NK-92 (cell line): Measurements from ENCODE around the gene ZNRF1.

ENCODE experiments used
- DNase-seq: peaks from one replicate; lab custom pipeline; 2025; ENCODE audit not compliant: unreplicated experiment; lab: John Stamatoyannopoulos, UW

ZNRF1 gene

GRCh38 chr16:75138636-75139035 is 139.8 kb downstream of the ZNRF1 start:
- no peak for DNase-seq

GRCh38 chr16:75139498-75139897 is 140.7 kb downstream of the ZNRF1 start:
- DNase-seq, result no peak

GRCh38 chr16:75143941-75144340 is 145.1 kb downstream of the ZNRF1 start:
- no peak for DNase-seq

GRCh38 chr16:75147968-75148310 is 149.1 kb downstream of the ZNRF1 start:
- no peak for DNase-seq

- DNase-seq, result peak; percentile 58
These were observed 149.7 kb downstream of the ZNRF1 start, which contains the start of gene ZFP1 for GRCh38 chr16:75148311-75149195. Gene ZFP1 (plus strand): TSS chr16:75148524. CDS start chr16:75152952, 4,428 bp downstream.

GRCh38 chr16:75151798-75152197 is 153.0 kb downstream of the ZNRF1 start:
- no peak for DNase-seq

- no peak for DNase-seq
These were observed 153.8 kb downstream of the ZNRF1 start for GRCh38 chr16:75152635-75153034.

- DNase-seq, result no peak
These were observed 161.6 kb downstream of the ZNRF1 start for GRCh38 chr16:75160386-75160785.
